ENCODE measurements around the gene ADAM22.
"Not testable (repeated sequence)": the region's sequence is repeated elsewhere in the genome, so short reads cannot be mapped to it uniquely, and the experiment has no call there.

The ADAM22 gene

GRCh38 chr7:88155756-88156155 lies 221.7 kb downstream of the ADAM22 start:
- no peaks in the 10 kb centered on the region for H3K27me3 ChIP-seq (replicated peaks; ENCODE audit: insufficient read depth, low read length)

GRCh38 chr7:88156356-88156755 lies 222.3 kb downstream of the ADAM22 start:
- Histone ChIP-seq H3K4me3 (ENCODE audit: low read length) (no peak overlapping the region), H3K9ac (ENCODE audit: low read length) (no peak overlapping the region), H3F3A (ENCODE audit: insufficient read depth, low read length) (no peaks in the 10 kb centered on the region), H3K36me3 (replicated peaks; ENCODE audit: insufficient read depth, low read length) (no peaks in the 10 kb centered on the region), H3K4me2 (ENCODE audit: low read depth, low read length) (no peak overlapping the region), H3K27me3 (replicated peaks; ENCODE audit: insufficient read depth, low read length) (no peaks in the 10 kb centered on the region), H3K4me1 (ENCODE audit: low read length) (no peaks in the 10 kb centered on the region), H3K9me3 (replicated peaks; ENCODE audit: insufficient read depth, low read length) (no peaks in the 10 kb centered on the region), H3K9me2 (replicated peaks; ENCODE audit: insufficient read depth, low read length) (no peaks in the 10 kb centered on the region), H4K20me1 (ENCODE audit: insufficient read depth, low read length) (no peaks in the 10 kb centered on the region), H2AFZ (ENCODE audit: low read length) (no peak overlapping the region), H3K27ac (ENCODE audit: low read length) (no peak overlapping the region), H3K79me2 (ENCODE audit: low read length) (no peaks in the 10 kb centered on the region)
- TF ChIP-seq EZH2phosphoT487 (IDR thresholded peaks at IDR 0.05; ENCODE audit: low read length) (no peak), EZH2 (optimal IDR thresholded peaks at IDR 0.05; ENCODE audit: low read depth, low read length) (no peak), CTCF (IDR thresholded peaks at IDR 0.05; ENCODE audit: low read length) (no peak)
- no peak for DNase-seq

More at GRCh38 chr7:88155756-88156155, 221.7 kb downstream of the ADAM22 start:
- Histone ChIP-seq H3K4me1 (ENCODE audit: low read length) (no peaks in the 10 kb centered on the region), H3K27ac (ENCODE audit: low read length) (no peak overlapping the region), H3K9ac (ENCODE audit: low read length) (no peak overlapping the region), H3K4me2 (ENCODE audit: low read depth, low read length) (no peak overlapping the region), H2AFZ (ENCODE audit: low read length) (no peak overlapping the region), H3K9me2 (replicated peaks; ENCODE audit: insufficient read depth, low read length) (no peaks in the 10 kb centered on the region), H3F3A (ENCODE audit: insufficient read depth, low read length) (no peaks in the 10 kb centered on the region), H3K36me3 (replicated peaks; ENCODE audit: insufficient read depth, low read length) (no peaks in the 10 kb centered on the region), H3K9me3 (replicated peaks; ENCODE audit: insufficient read depth, low read length) (no peaks in the 10 kb centered on the region), H3K4me3 (ENCODE audit: low read length) (no peak overlapping the region), H4K20me1 (ENCODE audit: insufficient read depth, low read length) (no peaks in the 10 kb centered on the region), H3K79me2 (ENCODE audit: low read length) (no peaks in the 10 kb centered on the region)
- TF ChIP-seq EZH2 (optimal IDR thresholded peaks at IDR 0.05; ENCODE audit: low read depth, low read length) (no peak), EZH2phosphoT487 (IDR thresholded peaks at IDR 0.05; ENCODE audit: low read length) (no peak)
- no peak for DNase-seq

- not testable (repeated sequence) for H3K4me1 ChIP-seq (ENCODE audit: low read length); H3K36me3 ChIP-seq (replicated peaks; ENCODE audit: insufficient read depth, low read length); H3K4me3 ChIP-seq (ENCODE audit: low read length); H3K9ac ChIP-seq (ENCODE audit: low read length); H3K27ac ChIP-seq (ENCODE audit: low read length); H3K4me2 ChIP-seq (ENCODE audit: low read depth, low read length); H3K27me3 ChIP-seq (replicated peaks; ENCODE audit: insufficient read depth, low read length); H3K79me2 ChIP-seq (ENCODE audit: low read length); DNase-seq; H3F3A ChIP-seq (ENCODE audit: insufficient read depth, low read length); H2AFZ ChIP-seq (ENCODE audit: low read length); H3K9me2 ChIP-seq (replicated peaks; ENCODE audit: insufficient read depth, low read length); H4K20me1 ChIP-seq (ENCODE audit: insufficient read depth, low read length); H3K9me3 ChIP-seq (replicated peaks; ENCODE audit: insufficient read depth, low read length)
Observed at GRCh38 chr7:88159741-88160140, 225.7 kb downstream of the ADAM22 start.

GRCh38 chr7:88165697-88166096 lies 231.6 kb downstream of the ADAM22 start:
- no peaks in the 10 kb centered on the region for H3F3A ChIP-seq (ENCODE audit: insufficient read depth, low read length)
- H2AFZ ChIP-seq (ENCODE audit: low read length): no peak overlapping the region
- H3K4me2 ChIP-seq (ENCODE audit: low read depth, low read length): no peak overlapping the region
- H3K36me3 ChIP-seq (replicated peaks; ENCODE audit: insufficient read depth, low read length): no peaks in the 10 kb centered on the region
- no peak for DNase-seq
- H3K27me3 ChIP-seq (replicated peaks; ENCODE audit: insufficient read depth, low read length): no peaks in the 10 kb centered on the region
- no peak overlapping the region for H3K4me3 ChIP-seq (ENCODE audit: low read length)
- H3K9me2 ChIP-seq (replicated peaks; ENCODE audit: insufficient read depth, low read length): no peaks in the 10 kb centered on the region
- H4K20me1 ChIP-seq (ENCODE audit: insufficient read depth, low read length): no peaks in the 10 kb centered on the region
- no peak overlapping the region for H3K9ac ChIP-seq (ENCODE audit: low read length)
- H3K4me1 ChIP-seq (ENCODE audit: low read length): no peaks in the 10 kb centered on the region
- no peaks in the 10 kb centered on the region for H3K79me2 ChIP-seq (ENCODE audit: low read length)
- no peak overlapping the region for H3K27ac ChIP-seq (ENCODE audit: low read length)
- TF ChIP-seq EZH2phosphoT487 (IDR thresholded peaks at IDR 0.05; ENCODE audit: low read length) (no peak), CTCF (IDR thresholded peaks at IDR 0.05; ENCODE audit: low read length) (no peak), EZH2 (optimal IDR thresholded peaks at IDR 0.05; ENCODE audit: low read depth, low read length) (no peak)
- no peaks in the 10 kb centered on the region for H3K9me3 ChIP-seq (replicated peaks; ENCODE audit: insufficient read depth, low read length)
